ENCODE results near the gene GABPB2.

Gene GABPB2

GRCh38 chr1:151157067-151157531 is 86.5 kb downstream of the GABPB2 start:
- Histone ChIP-seq H3K4me3 (ENCODE audit: low read depth, low read length) (no peak overlapping the region), H3K27ac (ENCODE audit: extremely low read depth, low read depth, low read length) (no peak overlapping the region), H3K4me1 (ENCODE audit: control insufficient read depth, insufficient read depth, low read length) (no peaks in the 10 kb centered on the region), H3K9me3 (ENCODE audit: control insufficient read depth, insufficient read depth, low read depth, low read length) (no peaks in the 10 kb centered on the region), H3K36me3 (ENCODE audit: control insufficient read depth in 2 of 2, insufficient read depth in 1 of 2, low read length in 2 of 2) (peaks cover 12 to 63% of the 10 kb centered on the region in 2 experiments)
- POLR2A ChIA-PET, result interaction anchor here (0.6 to 1.2 kb wide), 3 partner anchors 8 to 33 kb away, joined by 3 to 4 read pairs (median 4); partner anchors contain the start of genes LYSMD1, SCNM1 and VPS72
- TF ChIP-seq ZNF639 (tag by site-specific recombination; IDR thresholded peaks at IDR 0.05) (no peak), ZNF133 (tag by site-specific recombination; IDR thresholded peaks at IDR 0.05) (no peak), REPIN1 (tag by site-specific recombination; IDR thresholded peaks at IDR 0.05; ENCODE audit: low read depth) (no peak), ZNF529 (tag by site-specific recombination; IDR thresholded peaks at IDR 0.05; ENCODE audit: insufficient replicate concordance) (no peak), ZNF585B (tag by site-specific recombination; IDR thresholded peaks at IDR 0.05) (no peak), INSM2 (tag by site-specific recombination; IDR thresholded peaks at IDR 0.05) (no peak), BCL6B (tag by site-specific recombination; IDR thresholded peaks at IDR 0.05) (no peak), SALL2 (tag by site-specific recombination; IDR thresholded peaks at IDR 0.05; ENCODE audit: borderline replicate concordance) (no peak), ZNF223 (tag by site-specific recombination; IDR thresholded peaks at IDR 0.05) (no peak), ZNF324 (tag by site-specific recombination; IDR thresholded peaks at IDR 0.05) (no peak), ZFP69B (tag by site-specific recombination; IDR thresholded peaks at IDR 0.05) (no peak), PATZ1 (tag by site-specific recombination; IDR thresholded peaks at IDR 0.05) (no peak), GLIS1 (tag by site-specific recombination; IDR thresholded peaks at IDR 0.05) (no peak), ZNF48 (tag by site-specific recombination; IDR thresholded peaks at IDR 0.05) (no peak), ZBTB11 (tag by site-specific recombination; conservative IDR thresholded peaks at IDR 0.05; ENCODE audit: low read depth) (no peak), ZNF521 (tag by site-specific recombination; IDR thresholded peaks at IDR 0.05) (no peak), ZNF132 (tag by site-specific recombination; IDR thresholded peaks at IDR 0.05; ENCODE audit: borderline replicate concordance) (no peak), ZNF350 (tag by site-specific recombination; IDR thresholded peaks at IDR 0.05) (no peak)
- CTCF ChIA-PET, result interaction anchor here (0.6 to 6.4 kb wide), 10 partner anchors 8 to 132 kb away, joined by 3 to 124 read pairs (median 5); partner anchors contain the start of genes LYSMD1 and TMOD4

All from HEK293 (cell line).